Umbilical cord (tissue), 2 donors: ENCODE data around the gene WDR74. TPM values are rescaled to one million over a fixed set of nuclear protein-coding genes. Genes with fewer than 3 reads are reported as not detected.
A peak's percentile ranks its signal among the peaks of the same experiment; 100 is the strongest.
"Not testable (repeated sequence)": the region's sequence is repeated elsewhere in the genome, so short reads cannot be mapped to it uniquely, and the experiment has no call there.

Experiments
- DNase-seq: peaks from one replicate; pipeline ENCODE4 v3.0.0-alpha.2; 2015; ENCODE audit warnings: low spot score
- total RNA-seq: library from RNA; depleted of rRNA; stranded (reverse); fragments of >200 nt; gene quantifications from one replicate; pipeline ENCODE4 v1.2.3, GENCODE V29; 2014; ENCODE audit warnings: low replicate concordance; ENCODE audit not compliant: insufficient read depth

Gene WDR74
- total RNA-seq, 1 donor from 2014 or later, result 44.3 TPM

DNA sequence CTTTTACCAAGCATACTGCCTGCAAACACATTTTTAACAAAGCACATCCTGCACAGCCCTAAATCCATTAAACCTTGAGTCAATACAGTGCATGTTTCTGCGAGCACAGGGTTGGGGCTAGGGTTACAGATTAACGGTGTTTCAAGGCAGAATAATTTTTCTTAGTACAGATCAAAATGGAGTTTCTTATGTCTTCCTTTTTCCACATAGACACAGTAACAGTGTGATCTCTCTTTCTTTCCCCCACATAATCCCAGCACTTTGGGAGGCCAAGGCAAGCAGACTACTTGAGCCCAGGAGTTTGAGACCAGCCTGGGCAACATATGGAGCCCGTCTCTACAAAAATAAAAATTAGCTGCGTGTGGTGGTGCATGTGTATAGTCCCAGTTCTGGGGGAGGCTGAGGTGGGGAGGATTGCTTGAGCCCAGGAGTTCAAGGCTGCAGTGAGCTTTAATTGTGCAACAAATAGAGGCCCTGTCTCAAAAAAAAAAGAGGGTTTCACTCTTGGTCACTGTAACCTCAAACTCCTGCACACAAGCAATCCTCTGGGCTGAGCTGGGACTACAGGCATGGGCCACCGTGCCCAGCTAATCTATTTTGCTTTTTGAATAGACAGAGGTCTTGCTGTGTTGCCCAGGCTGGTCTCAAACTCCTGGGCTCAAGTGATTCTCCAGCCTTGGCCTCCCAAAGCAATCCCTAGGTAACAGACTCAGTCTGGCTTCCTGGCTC is 21.6 kb upstream of the WDR74 start:
- DNase-seq, result peak; percentile 61

DNA sequence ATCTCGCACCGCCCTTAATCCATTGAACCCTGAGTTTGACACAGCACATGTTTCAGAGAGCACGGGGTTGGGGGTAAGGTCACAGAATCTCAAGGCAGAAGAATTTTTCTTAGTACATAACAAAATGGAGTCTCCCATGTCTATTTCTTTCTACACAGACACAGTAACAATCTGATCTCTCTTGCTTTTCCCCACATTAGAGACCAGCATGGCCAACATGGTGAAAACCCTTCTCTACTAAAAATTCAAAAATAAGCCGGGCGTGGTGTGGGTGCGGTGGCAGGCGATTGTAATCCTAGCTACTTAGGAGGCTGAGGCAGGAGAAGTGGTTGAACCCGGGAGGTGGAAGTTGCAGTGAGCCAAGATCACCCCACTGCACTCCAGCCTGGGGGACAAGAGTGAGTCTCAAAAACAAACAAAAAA is 19.9 kb upstream of the WDR74 start:
- not testable (repeated sequence) for DNase-seq

DNA sequence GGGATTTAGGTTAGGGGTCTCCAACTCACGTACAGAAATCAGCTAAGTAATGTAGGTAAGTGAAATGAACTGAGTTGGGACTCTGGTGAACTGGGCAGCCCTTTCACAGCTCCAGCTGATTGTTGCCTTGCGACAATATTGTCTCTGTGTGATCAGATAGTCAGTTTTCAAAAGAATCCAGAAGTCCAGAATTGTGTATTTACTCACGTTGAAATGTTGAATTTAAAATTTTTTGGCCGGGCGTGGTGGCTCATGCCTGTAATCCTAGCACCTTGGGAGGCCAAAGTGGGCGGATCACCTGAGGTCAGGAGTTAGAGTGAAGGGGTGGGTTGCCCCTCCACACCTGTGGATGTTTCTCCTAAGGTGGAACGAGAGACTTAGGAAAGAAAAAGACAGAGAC is 18.8 kb upstream of the WDR74 start:
- no peak for DNase-seq

DNA sequence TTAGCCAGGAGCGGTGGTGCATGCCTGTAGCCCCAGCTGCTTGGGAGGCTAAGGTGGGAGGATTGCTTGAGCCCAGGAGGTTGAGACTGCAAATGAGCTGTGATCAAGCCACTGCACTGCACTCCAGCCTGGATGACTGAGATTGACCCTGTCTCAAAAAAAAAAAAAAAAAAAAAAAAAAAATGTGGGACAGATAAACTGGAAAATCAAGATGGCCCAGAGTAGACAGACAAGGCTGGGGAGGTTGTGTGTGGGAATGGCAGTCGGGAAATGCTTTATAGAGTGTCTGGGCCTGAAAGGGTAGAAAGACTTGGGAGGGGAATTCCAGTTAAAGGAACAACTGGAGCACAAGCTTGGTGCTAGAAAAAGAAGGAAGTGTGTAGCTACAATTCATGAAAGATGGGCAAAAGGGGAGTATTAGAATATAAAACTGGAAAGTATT is 18.2 kb upstream of the WDR74 start:
- no peak for DNase-seq

DNA sequence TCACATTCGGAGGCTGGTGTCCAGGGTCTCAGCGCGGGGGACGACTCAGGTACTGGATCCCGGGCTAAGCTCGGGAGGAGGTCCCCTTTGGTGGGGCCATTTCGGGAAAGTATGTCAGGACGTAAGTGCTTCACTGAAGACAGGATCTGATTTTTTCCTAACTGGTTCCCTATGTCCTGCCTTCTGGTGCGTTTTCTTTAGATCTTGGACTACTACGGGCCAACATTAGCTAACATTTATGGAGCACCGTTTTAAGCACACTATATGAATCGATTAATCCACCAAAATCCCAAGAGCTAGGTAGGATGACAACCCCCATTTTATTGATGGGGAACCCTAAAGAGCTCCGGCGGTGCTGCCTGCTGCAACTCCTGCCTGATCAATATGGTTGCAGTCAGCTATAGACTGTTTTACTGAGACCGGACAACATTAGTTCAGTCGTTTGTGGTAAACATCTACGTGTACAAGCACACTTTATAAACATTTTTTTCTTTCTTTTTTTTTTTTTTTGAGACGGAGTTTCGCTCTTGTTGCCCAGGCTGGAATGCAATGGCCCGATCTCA is 17.0 kb upstream of the WDR74 start:
- DNase-seq, result no peak

DNA sequence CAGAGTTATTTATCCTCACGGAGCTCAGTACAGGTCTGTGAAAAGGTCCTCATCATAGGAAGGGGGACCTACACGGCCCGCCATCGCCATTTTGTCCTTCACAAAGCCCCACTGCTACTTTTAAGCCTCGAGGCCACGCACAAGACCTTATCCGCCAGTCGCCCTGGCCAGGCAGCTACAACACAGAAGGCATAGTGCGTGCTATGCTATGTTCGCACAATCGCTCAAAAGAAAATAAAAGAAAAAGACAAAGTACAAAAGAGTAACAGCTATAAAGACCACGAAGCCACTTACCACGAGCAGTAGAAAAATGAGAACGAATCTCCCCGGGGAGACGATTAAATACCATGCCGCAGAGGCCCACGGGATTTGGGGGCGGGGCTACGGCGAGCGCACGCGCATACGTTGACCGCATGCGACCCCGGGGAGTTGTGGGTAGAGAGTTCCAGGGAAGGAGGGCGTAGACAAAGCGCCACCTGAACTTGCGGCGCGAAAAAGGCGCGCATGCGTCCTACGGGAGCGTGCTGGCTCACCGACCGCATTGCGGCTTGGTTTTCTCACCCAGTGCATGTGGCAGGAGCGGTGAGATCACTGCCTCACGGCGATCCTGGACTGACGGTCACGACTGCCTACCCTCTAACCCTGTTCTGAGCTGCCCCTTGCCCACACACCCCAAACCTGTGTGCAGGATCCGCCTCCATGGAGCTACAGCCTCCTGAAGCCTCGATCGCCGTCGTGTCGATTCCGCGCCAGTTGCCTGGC is 16.4 kb upstream of the WDR74 start:
- peak; percentile 98 for DNase-seq

DNA sequence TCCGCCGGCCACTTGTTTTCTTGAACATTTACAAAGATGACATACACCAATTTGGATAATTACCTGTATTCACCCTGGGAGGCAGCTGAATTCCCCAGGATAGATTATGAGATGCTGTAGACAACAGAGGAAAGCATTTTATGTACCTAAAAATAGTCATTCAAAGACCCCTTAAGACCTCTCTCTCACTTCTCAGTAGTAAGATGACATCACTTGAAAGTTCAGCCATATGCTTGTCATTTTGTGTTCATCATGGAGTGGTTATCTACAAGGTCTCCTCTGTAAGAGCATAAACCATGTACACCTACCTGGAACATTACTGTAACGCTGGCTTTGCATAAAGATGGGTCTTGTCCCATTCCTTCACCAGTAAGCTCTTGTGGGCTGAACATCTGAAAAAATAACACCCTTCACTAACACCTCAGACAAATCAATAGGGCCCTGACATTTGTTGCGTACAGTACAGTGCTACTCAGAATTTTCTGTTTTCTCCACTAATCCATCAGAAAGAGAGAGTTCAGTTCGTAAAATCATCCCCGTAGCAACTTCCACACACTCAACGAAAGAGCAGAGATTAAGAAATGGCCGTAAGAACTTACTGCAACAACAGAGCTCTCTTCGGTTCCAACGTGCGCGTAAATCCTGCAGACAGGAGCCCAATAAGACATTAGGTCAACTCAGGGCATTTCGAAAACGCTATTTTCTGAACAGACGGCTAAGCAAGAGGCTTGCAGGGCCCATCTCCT is 15.6 kb upstream of the WDR74 start:
- DNase-seq, result no peak

DNA sequence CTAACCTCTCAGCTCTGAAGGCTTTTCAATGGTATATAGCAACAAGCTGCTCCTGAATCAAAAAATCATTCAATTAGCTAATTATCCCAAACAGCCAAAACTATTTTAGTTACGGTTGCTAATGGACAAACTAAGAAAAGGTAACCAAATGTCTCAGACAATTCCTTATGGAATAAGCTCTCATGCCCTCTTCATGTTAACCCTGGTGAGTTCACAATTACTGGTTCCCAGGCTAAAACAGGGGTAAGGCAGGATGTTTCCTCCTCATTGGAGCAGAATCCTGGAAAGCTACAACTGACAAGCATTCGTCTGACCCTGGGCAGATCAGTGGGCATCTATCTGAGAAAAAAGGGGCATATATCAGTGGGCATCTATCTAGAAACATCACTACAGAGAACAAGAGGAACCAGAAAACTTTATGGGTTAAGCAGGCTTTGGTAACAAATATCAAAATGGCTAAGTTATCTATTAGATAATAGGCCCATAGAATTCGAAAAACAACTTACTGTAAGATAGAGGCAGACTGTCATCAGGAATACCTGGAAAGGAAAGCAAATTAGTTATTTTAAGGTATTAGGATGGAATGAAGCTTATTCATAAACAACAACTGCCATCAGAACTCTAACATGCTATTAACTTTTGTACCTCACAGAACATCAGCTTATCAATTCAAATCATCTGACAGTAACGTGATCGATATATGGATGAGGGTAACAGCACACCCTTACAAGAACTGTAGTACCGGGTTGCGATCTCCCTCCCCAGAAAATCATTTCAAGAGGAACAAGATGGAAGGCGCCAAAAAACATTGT is 14.8 kb upstream of the WDR74 start:
- DNase-seq, result no peak

DNA sequence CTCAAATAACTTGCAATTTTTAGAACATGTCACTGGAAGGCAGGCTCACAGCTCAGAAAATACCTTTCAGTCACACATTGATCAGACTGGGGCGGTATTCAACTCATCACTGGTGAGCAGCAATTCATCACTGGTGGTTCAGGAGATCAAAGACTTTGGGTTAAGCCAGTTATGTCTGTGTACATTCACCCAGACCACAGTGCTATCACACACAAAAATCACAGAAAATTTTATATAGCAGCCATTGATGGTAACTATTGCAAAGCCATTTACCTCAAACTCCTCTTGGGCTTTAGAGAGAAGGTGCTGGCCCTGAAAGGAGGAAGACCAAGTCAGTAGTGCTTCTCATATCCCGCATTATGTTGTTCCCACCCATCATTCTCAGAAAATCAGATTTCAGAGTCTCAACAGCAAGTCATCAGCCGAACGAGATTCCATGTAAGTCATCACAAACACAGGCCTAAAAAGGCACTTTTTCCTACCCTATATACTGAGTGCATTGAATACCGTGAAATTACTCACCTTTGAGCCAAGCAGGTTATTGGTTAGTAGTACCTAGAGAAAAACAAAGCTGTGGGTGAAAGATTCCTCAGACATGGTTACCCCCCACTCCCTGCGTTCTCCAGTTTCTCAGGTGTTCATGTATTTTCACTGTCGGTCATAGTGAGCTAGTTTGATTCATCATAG is 14.0 kb upstream of the WDR74 start:
- DNase-seq, result no peak

DNA sequence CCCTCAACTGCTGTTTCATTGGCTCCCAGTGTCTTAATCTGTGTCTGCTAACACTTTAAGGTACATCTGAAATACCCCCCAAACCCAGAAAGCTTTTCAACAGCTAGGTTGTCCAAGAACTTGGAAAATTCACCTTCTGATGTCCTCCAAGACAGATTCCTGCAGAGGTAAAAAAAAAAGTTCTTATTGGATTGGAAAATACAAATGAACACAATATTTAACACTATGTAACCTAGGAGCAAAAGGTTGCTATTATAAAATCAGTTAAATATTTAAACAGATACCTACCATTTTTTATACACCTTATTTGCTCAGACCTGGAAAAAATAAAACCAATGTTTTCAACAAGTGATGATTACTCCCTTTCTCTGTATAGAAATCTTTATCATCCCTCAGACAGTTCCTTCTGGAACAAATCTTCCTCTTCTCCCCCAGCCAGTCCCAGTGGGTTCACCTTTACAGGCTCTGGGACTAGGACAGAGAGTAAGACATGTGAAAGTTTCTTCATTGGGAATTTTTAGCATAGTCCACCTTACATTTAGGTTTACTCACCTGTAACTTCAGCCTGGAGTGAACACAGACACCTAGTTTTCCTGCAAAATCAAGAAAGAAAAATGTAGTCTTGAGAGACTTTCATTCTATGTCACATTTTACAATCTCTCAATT is 13.3 kb upstream of the WDR74 start:
- DNase-seq, result no peak

DNA sequence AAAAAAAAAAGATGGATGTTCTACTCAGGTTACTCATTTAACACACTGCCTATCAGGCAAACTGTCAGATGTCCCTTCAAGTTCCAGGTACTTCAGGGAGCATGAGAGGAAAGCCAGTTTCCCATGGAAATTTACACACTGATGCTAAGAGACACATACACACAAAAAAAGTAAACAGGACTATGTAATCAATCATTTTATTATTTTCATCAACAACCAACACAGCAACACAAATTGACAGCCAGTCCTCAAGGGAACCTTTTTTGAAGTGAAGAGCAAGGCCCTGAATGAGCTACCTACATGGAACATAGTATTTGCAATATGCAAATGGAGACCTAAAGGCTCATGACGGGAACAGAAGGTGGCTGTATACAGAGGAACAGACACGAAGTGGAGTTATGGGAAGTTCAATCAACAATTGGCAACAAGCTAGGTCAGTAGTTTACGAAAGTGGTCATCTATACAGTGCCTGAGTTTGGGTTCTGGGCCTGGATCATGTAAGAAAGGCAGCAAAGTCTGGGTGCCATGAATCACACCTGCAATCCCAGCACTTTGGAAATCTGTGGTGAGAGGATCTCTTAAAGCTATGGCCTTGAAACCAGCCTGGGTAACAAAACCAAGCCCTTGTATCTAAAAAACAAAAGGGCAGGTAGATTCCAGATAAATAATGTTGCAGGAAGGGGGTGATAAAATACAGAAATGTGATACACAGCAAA is 12.6 kb upstream of the WDR74 start:
- no peak for DNase-seq

DNA sequence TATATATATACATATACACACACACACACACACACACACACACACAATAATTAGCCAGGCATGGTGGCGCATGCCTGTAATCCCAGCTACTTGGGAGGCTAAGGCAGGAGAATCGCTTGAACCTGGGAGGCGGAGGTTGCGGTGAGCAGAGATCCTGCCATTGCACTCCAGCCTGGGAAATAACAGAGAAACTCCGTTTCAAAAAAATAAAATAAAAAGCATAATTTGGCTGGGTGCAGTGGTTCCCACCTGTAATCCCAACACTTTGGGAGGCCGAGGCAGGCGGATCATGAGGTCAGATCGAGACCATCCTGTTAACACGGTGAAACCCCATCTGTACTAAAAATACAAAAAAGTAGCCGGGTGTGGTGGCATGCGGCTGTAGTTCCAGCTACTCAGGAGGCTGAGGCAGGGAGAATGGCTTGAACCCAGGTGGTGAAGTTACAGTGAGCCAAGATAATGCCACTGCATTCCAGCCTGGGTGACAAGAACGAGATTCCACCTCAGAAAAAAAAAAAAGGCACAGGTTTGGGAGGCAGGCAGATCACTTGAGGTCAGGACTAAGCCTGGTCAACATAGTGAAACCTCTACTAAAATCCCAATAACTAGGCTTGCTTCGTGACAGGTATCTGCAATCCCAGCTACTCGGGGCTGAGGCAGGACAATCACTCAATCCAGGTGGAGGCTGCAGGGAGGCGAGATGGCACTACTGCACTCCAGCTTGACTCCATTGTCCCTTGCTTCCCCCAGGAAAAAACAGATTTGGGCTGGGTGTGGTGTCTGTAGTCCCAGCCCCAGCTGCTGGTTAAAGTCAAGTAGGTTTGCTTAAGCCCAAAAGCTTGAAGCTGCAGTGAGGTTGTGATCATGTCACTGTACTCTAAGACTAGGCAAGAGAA is 11.8 kb upstream of the WDR74 start:
- DNase-seq, result no peak

DNA sequence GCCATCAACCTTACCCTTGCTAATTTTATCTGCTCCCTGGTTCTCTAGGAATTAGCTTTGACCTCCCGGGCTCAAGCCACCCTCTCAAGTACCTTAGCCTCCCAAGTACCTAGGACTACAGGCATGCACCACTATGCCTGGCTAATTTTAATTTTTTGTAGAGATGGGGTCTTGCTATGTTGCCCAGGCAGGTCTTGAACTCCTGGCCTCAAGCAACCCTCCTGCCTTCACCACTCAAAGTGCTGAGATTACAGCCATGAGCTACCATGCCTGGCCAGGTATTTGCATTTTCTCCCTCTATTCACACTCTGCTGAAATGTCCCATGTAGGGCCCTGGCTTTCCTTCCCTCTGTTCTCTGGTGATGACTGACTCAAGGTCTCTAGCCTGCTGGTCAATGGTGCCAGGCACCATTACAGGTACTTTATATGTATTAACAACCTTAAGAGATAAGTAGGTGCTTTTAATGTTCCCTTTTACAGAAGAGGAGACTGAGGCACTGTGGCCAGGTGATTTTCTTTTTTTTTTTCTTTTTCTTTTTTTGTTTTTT is 8.5 kb upstream of the WDR74 start:
- DNase-seq, result no peak

DNA sequence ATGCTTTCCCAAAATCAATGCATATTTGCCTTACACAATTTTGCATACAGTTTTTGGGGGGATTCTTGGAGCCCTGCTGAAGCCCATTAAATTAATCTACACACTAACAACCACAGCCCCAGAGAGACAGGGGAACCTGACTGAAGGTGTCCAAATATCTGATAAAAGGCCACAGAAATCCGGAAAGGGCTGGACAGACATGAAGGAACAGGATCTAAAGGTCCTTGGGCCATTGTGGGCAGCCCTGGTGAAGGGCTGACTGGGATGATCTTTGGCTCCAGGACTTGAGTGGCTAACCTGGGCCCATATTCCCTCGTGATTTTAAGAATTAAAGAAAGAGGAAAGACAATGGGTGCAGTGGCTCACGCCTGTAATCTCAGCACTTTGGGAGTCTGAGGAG is 6.8 kb upstream of the WDR74 start:
- no peak for DNase-seq

DNA sequence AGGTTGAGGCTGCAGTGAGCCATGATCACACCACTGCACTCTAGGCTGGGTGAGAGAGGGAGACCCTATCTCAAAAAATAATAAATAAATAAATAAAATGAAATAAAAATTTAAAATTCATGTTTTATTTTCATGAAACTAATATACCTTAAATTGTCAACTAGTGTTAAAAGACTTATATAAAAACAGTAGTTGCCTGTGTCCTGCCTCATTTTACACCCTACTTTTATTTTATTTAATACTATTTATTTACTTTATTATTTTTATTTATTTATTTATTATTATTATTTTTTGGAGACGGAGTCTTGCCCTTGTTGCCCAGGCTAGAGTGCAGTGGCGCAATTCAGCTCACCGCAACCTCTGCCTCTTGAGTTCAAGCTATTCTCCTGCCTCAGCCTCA is 4.8 kb upstream of the WDR74 start:
- DNase-seq, result no peak

DNA sequence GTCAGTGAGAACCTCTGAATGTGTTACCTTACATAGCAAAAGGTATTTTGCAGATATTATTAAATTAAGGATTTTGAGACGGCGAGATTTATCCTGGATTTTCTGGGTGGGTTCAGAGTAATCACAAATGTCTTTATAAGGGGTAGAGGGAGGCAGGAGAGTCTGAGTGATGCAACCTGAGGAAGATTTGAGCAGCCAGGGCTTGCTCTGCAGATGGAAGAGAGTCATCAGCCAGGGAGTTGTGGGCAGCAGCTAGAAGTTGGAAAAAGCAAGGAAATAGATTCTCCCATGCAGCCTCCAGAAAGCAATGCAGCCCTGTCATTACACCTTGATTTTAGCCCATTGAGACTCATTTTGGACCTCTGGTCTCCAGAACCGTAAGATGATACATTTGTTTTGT is 4.1 kb upstream of the WDR74 start:
- no peak for DNase-seq

DNA sequence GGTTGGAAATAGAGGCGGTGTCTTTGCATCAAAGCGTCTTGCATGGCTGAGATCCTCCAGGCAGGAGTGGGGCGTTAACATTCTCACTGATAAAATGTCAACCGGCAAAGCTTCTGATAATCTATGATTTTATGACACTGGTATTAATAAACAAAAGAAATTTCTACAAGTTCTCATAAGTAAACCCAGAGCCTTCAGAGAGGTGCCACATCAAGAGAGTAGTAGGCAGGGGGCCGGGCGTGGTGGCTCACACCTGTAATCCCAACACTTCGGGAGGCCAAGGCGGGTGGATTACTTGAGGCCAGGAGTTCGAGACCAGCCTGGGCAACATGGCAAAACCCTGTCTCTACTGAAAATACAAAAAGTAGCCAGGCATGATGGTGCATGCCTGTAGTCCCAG is 3.5 kb upstream of the WDR74 start:
- peak; percentile 42 for DNase-seq

DNA sequence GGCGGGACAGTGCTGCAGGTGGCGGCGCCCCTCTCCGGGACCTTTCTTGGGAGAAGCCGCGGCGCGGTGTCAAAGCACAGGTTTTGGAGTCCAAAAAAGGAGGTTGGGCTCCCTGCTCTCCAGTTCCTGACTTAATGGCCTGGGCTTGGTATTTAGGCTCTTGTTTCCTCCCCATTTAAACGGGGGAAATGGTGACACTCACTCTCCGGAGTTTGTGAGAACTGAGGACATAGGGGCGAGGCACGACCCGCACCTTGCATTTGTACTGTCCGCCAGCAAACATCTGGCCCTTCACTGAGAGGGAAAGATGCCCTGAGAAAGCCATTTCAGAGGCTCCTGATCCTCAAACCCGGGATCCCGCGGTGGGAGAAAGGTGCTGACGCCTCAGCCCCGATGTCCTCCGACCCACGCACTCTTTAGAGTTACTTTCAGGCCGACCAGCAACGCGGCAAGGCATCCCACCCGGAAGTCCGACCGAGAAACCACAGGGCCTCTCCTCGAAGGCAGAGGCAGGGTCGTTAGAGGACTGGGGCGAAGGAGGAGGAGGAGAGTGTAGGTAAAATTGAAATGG is 2.9 kb upstream of the WDR74 start:
- no peak for DNase-seq
